ENCODE data around the gene EFCAB6.

EFCAB6 gene

DNA sequence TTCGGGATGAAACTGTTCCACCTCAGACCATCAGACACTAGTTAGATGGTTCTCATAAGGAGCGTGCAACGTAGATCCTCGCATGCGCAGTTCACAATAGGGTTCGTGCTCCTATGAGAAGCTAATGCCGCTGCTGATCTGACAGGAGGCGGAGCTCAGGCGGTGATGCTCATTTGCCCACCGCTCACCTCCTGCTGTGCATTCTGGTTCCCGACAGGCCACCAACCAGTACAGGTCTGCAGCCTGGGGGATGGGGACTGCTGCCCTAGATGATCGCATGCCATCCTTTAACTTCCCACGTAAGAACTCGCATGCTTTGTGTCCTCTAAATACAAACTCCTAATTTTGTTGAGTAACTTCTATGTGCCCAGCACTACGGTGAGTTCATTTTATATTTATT is 62.6 kb downstream of the EFCAB6 start:
- DNase-seq (ENCODE audit: low read depth in 3 of 3) = no peak

DNA sequence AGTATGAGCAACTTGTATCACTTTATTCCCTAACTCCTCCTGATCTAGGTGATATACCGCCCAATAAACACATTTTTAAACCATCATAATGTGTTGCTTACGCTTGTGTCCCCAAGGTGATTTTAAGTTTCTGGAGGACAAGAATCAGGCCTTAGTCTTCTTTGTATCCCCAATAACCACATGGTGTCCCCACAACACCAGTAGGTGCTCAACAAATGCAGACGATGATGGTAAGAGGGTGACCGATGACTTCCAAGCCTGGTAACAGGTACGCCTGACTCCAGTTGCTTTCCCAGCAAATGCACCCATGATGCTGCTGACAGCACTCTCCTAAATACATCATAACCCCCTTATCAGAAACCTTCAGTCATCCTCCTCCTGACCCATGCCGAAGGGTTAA is 64.2 kb downstream of the EFCAB6 start:
- no peak for DNase-seq (ENCODE audit: low read depth in 3 of 3)

GRCh38 chr22:43747058-43747457 is 65.0 kb downstream of the EFCAB6 start:
- no peak for DNase-seq (ENCODE audit: low read depth in 3 of 3)

DNA sequence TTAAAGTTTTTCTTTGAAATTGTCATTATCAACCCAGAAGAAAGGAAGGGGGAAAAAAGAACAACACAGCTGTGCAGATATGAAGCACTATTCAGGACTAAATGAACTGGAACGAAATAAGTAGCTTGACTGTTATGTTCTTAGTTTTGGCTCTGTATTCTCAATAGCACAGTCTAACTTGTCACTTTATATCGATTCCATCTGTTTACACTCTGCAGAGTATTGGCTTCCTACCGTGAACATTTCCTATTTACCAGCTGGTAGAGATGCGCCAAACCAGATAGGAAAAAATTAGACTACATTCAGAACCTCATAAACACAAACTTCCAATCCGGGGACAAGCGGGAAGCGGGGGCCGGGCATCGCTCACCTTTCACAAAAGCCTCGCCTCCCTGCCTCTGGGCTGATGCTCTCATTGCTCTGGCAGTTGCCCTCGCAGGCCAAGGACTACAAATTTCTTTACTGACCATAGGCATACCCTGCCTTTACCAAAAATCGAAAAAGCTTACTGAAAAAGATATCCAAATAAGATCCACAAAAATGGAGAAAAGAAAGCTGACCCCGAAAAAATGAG is 66.2 kb downstream of the EFCAB6 start:
- DNase-seq (ENCODE audit: low read depth in 3 of 3) = no peak

DNA sequence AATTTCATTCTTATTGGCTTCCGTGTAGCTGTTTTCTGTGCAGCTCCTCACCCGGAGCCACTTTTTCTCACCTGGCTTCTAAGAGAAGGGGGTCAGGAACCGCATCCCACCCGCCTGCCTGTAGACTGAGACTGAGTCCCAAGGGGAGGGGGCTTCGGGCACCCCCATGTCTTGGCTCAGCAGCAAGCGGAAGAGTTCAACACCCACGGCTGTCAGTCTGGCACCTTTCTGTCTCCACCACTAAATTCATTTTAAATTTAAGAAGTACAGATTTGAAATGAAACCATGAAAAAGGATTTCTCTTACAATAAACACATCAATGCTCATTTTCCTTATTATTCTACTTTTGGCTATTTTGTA is 66.7 kb downstream of the EFCAB6 start:
- no peak for DNase-seq (ENCODE audit: low read depth in 3 of 3)

DNA sequence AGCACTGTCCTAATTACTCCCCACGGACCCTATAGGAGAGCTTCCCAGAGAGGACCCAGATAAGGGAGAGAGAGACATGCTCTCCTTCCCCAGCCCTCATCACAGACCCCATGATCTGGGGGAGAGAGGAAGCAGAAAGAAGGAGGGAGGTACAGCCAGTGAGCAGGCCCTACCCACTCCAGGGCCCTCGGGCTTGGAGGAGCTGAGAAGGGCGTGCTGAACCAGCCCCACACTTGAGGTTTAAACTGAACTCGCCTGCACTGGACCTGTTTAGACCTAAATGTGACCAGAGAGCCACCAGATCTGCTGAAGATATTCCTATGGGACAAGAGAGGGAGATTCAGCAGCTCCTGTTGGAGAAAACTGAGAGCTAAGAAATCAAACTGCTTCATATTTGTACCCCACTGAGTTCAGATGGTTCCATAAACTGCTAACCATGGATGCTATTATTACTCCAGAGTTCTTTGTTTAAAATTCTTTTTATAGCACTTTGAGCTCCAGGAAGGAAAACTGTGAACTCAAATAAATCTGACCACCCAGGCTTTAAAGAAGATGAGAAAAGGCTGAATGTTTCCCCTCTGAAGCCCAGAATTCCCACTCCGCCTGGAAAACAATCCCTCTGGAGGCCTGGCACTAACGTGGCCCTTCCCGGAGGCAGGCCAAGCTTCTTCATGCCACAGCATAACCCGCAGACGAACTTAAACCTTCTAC is 67.2 kb downstream of the EFCAB6 start:
- no peak for DNase-seq (ENCODE audit: low read depth in 3 of 3)

- no peak for DNase-seq (ENCODE audit: low read depth in 3 of 3)
Observed at GRCh38 chr22:43743929-43744643, 68.0 kb downstream of the EFCAB6 start.

GRCh38 chr22:43743131-43743530 is 69.0 kb downstream of the EFCAB6 start:
- DNase-seq (ENCODE audit: low read depth in 3 of 3) = no peak

- DNase-seq (ENCODE audit: low read depth in 3 of 3) = no peak
Observed at GRCh38 chr22:43742154-43742950, 69.8 kb downstream of the EFCAB6 start.

GRCh38 chr22:43740587-43741270 is 71.4 kb downstream of the EFCAB6 start:
- DNase-seq (ENCODE audit: low read depth in 3 of 3) = no peak

DNA sequence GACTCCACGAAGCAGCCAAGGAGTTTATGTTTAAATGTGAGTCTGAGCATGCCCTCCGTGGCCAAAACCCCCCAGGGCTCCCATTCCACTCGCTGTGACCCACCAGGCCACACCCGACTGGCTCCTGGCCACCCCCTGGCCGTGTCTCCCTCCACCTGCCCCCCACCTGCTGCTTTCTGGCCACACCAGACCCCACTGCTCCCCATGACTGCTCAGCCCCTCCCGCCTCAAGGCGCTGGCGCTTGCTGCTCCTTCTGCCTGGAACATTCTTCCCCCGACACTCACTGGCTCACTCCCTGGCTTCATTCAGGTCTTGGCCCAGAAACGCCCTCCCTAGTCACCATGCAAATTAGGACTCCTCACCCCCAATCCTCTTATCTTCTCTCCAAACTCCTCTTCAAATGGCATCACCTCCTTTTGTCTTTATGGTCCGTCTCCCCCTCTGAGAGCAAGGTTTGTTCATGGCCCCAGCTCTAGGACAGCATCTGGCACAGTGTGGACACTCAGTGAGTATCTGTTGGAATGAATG is 72.2 kb downstream of the EFCAB6 start:
- DNase-seq (ENCODE audit: low read depth in 3 of 3) = no peak

GRCh38 chr22:43737150-43737828 is 74.8 kb downstream of the EFCAB6 start:
- no peak for DNase-seq (ENCODE audit: low read depth in 3 of 3)

DNA sequence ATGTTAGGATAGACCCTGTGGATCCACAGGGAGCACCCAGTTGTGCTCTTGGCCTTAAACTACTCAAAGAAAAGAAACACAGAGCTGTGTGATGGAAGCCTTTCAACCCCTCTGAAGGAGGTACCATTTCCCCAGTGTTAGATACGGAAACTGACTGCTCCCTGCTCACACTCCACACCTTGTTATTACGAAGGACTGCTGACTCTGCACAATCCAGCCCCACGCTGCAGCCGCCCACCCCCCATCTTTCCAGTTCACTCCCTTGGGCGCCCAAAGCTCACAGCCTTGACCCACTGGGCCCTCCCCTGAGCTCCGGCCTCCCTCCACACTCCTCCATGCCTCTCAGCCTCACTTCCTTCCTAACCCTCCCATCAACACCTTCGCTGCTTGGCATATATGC is 75.5 kb downstream of the EFCAB6 start:
- no peak for DNase-seq (ENCODE audit: low read depth in 3 of 3)

- no peak for DNase-seq (ENCODE audit: low read depth in 3 of 3)
Observed at GRCh38 chr22:43734370-43735150, 77.5 kb downstream of the EFCAB6 start.

DNA sequence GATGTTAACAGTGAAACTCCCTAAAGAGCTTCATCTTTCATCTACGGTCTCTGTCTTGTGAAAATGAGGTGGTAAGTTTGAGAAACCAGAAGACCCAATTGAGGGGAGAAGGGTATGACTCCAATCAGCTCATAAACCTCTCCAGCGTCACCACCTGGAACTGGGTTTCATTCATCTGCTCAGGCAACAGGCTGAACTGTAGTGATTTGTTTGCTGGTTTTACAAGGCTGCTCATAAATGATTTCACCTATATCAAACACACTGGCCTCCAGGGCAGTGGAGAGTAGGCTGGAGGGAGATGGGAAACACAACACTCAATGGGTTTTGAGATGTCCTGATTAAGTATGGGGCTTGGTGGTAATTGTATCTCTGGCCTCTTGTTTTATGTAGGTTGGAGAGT is 79.0 kb downstream of the EFCAB6 start:
- DNase-seq (ENCODE audit: low read depth in 3 of 3) = no peak

DNA sequence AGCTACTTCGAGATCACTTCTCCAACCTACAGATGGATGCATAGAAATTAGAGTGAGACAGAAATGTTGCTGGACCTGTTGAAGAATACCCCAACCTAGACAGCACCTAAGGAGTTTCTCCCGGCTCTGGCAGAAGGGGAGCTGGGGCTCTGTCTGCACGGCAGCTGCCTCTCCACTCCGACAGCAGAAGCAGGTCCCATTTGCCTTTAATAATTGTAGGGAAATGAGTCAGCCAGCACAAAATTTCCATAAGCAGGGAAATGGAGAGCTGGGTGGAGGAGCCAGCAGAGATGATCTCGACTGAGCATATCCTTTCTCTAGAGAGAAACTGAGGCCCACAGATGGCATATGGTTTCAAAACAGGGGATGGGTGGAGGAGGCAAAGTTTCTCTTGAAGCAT is 80.1 kb downstream of the EFCAB6 start:
- no peak for DNase-seq (ENCODE audit: low read depth in 3 of 3)

- DNase-seq (ENCODE audit: low read depth in 3 of 3) = no peak
Observed at GRCh38 chr22:43726964-43727543, 85.1 kb downstream of the EFCAB6 start.

- no peak for DNase-seq (ENCODE audit: low read depth in 3 of 3)
Observed at GRCh38 chr22:43726322-43726721, 85.8 kb downstream of the EFCAB6 start.

- no peak for DNase-seq (ENCODE audit: low read depth in 3 of 3)
Observed at GRCh38 chr22:43723816-43724215, 88.3 kb downstream of the EFCAB6 start.

DNA sequence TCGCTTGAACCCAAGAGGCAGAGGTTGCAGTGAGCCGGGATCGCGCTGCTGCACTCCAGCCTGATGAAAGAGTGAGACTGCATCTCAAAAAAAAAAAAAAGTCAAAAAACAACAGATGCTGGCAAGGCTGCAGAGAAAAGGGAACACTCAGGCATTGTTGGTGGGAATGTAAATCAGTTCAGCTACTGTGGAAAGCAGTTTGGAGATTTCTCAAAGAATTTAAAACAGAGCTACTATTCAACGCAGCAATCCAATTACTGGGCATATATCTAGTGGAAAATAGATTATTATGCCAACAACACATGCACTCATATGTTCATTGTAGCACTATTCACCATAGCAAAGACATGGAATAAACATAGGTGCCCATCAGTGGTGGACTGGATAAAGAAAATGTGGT is 89.7 kb downstream of the EFCAB6 start:
- no peak for DNase-seq (ENCODE audit: low read depth in 3 of 3)

Data from stimulated activated CD4-positive, alpha-beta T cell treated with anti-CD3 and anti-CD28 coated beads, TNF-alpha, amount 100 ng/mL, for 24 hours (primary cell).